CD4-positive, alpha-beta memory T cell (primary cell): Measurements from ENCODE around the gene LILRA2. TPM values are rescaled to one million over a fixed set of nuclear protein-coding genes. Genes with fewer than 3 reads are reported as not detected.

Experiments
- CTCF ChIA-PET: fragments of 350-600 bp; sonication (Branson Sonifier 250); formaldehyde crosslinking; loops from one replicate; lab custom pipeline; 2021; ENCODE audit warnings: inconsistent platforms; ENCODE audit not compliant: partially characterized antibody; lab: Charles Lee
- POLR2A ChIA-PET: fragments of 350-600 bp; sonication (Branson Sonifier 250); formaldehyde crosslinking; loops from one replicate; lab custom pipeline; 2021; ENCODE audit not compliant: partially characterized antibody; lab: Charles Lee
- DNase-seq, 5 donors: peaks; one replicate each; pipeline versions ENCODE4 v3.0.0 to v3.0.0-alpha.2; 2020 to 2022; ENCODE audit warnings: mixed read lengths in 1 of 5
- H3K27ac ChIP-seq: one replicate; pipeline ENCODE4 v1.7.0; 2013; ENCODE audit warnings: low read depth, low read length
- H3K27me3 ChIP-seq: 2 replicates; pipeline ENCODE4 v1.7.0; 2013; ENCODE audit warnings: mild to moderate bottlenecking, low read length, moderate library complexity; ENCODE audit not compliant: insufficient read depth
- H3K36me3 ChIP-seq: 2 replicates; pipeline ENCODE4 v1.7.0; 2013; ENCODE audit warnings: mild to moderate bottlenecking, low read length, moderate library complexity; ENCODE audit not compliant: insufficient read depth
- H3K4me1 ChIP-seq: 2 replicates; pipeline ENCODE4 v1.7.0; 2013; ENCODE audit warnings: mild to moderate bottlenecking, low read length, moderate library complexity; ENCODE audit not compliant: insufficient read depth
- H3K4me3 ChIP-seq, 2 donors: one replicate each; pipeline ENCODE4 v1.7.0; 2013; ENCODE audit warnings: low read length in 2 of 2, mild to moderate bottlenecking in 1 of 2
- H3K9me3 ChIP-seq, 2 donors: one replicate each; pipeline ENCODE4 v1.7.0; 2013; ENCODE audit warnings: low read length in 2 of 2, control low read depth in 1 of 2; ENCODE audit not compliant: control insufficient read depth in 1 of 2
- H3K27ac Mint-ChIP-seq, 7 donors: one replicate each; pipeline ENCODE4 v1.8.0; 2020 to 2021; ENCODE audit warnings: mixed read lengths in 7 of 7, mild to moderate bottlenecking in 6 of 7, inconsistent platforms in 3 of 7, moderate library complexity in 3 of 7
- H3K27me3 Mint-ChIP-seq, 2 donors: one replicate each; pipeline ENCODE4 v1.8.0; 2020 to 2021; ENCODE audit warnings: mixed read lengths in 2 of 2
- H3K36me3 Mint-ChIP-seq, 2 donors: one replicate each; pipeline ENCODE4 v1.8.0; 2020 to 2021; ENCODE audit warnings: mixed read lengths in 2 of 2, inconsistent platforms in 1 of 2, mild to moderate bottlenecking in 1 of 2
- H3K4me1 Mint-ChIP-seq, 4 donors: one replicate each; pipeline ENCODE4 v1.8.0; 2020 to 2021; ENCODE audit warnings: mixed read lengths in 4 of 4, mild to moderate bottlenecking in 1 of 4
- H3K4me3 Mint-ChIP-seq, 8 donors: one replicate each; pipeline ENCODE4 v1.8.0; 2020 to 2021; ENCODE audit warnings: mixed read lengths in 8 of 8, mild to moderate bottlenecking in 7 of 8, moderate library complexity in 6 of 8, inconsistent platforms in 3 of 8
- H3K9me3 Mint-ChIP-seq, 8 donors: one replicate each; pipeline ENCODE4 v1.8.0; 2020 to 2021; ENCODE audit warnings: mixed read lengths in 8 of 8, mild to moderate bottlenecking in 5 of 8, inconsistent platforms in 3 of 8, moderate library complexity in 1 of 8
- intact Hi-C: fragments of 100-400 bp; cut with micrococcal nuclease; formaldehyde crosslinking; loops from one replicate; pipeline ENCODE4 v1.15.1; 2023
- polyA plus RNA-seq, 2 donors: library from polyadenylated mRNA; unstranded; fragments of 300-500 nt; fragmentation: Illumina TruSeq; gene quantifications; one replicate each; pipeline ENCODE4 v1.2.3, GENCODE V29; 2021
- total RNA-seq, 2 experiments: library from RNA; stranded (reverse); gene quantifications; one replicate each; pipeline ENCODE4 v1.2.3, GENCODE V29; 2021

The LILRA2 gene
- total and polyA plus RNA-seq, 4 experiments from 2014 or later: 0.35 to 0.47 TPM; not detected in 2

- Mint-ChIP-seq H3K9me3 (peaks cover 0 to 6% (median 0%) of the 10 kb centered on the region in 8 donors), H3K27me3 (peaks cover 23 to 36% of the 10 kb centered on the region in 2 donors), H3K4me1 (peaks cover 0 to 2% (median 0%) of the 10 kb centered on the region in 4 donors), H3K4me3 (no peak overlapping the region), H3K36me3 (no peaks in the 10 kb centered on the region), H3K27ac (no peak overlapping the region)
- no peaks in the 10 kb centered on the region for H3K9me3 ChIP-seq
- H3K4me1 ChIP-seq: no peaks in the 10 kb centered on the region
- ChIA-PET CTCF (no interaction called here), POLR2A (no interaction called here)
- DNase-seq: no peak
- H3K36me3 ChIP-seq: no peaks in the 10 kb centered on the region
- H3K27me3 ChIP-seq: peaks cover 3% of the 10 kb centered on the region
- intact Hi-C loops: no loop called here
- no peak overlapping the region for H3K27ac ChIP-seq
- H3K4me3 ChIP-seq: no peak overlapping the region
These were observed 38.0 kb upstream of the LILRA2 start for GRCh38 chr19:54535601-54536000.

GRCh38 chr19:54536956-54537355 is 36.6 kb upstream of the LILRA2 start:
- Mint-ChIP-seq H3K4me1 (peaks cover 0 to 2% (median 0%) of the 10 kb centered on the region in 4 donors), H3K4me3 (peak overlapping the region in 1 of 8 donors; percentile 54), H3K9me3 (peaks cover 0 to 8% (median 0%) of the 10 kb centered on the region in 8 donors), H3K27me3 (peaks cover 20 to 36% of the 10 kb centered on the region in 2 donors), H3K27ac (no peak overlapping the region), H3K36me3 (no peaks in the 10 kb centered on the region)
- no peaks in the 10 kb centered on the region for H3K9me3 ChIP-seq
- H3K4me3 ChIP-seq: no peak overlapping the region
- ChIA-PET POLR2A (no interaction called here), CTCF (no interaction called here)
- no peaks in the 10 kb centered on the region for H3K4me1 ChIP-seq
- peaks cover 3% of the 10 kb centered on the region for H3K27me3 ChIP-seq
- H3K27ac ChIP-seq: no peak overlapping the region
- no peaks in the 10 kb centered on the region for H3K36me3 ChIP-seq
- intact Hi-C loops: no loop called here
- no peak for DNase-seq

- DNase-seq: no peak
- Mint-ChIP-seq H3K9me3 (peaks cover 0 to 9% (median under 1%) of the 10 kb centered on the region in 8 donors), H3K36me3 (no peaks in the 10 kb centered on the region), H3K4me1 (no peaks in the 10 kb centered on the region), H3K4me3 (no peak overlapping the region), H3K27ac (no peak overlapping the region), H3K27me3 (peaks cover 4 to 22% of the 10 kb centered on the region in 2 donors)
- Histone ChIP-seq H3K4me1 (no peaks in the 10 kb centered on the region), H3K9me3 (no peaks in the 10 kb centered on the region), H3K27ac (no peak overlapping the region), H3K27me3 (no peaks in the 10 kb centered on the region), H3K36me3 (no peaks in the 10 kb centered on the region), H3K4me3 (no peak overlapping the region)
- intact Hi-C loops: no loop called here
- ChIA-PET CTCF (no interaction called here), POLR2A (no interaction called here)
These were observed 31.9 kb upstream of the LILRA2 start for GRCh38 chr19:54541712-54542111.

- no peak overlapping the region for H3K27ac ChIP-seq
- ChIA-PET CTCF (no interaction called here), POLR2A (no interaction called here)
- no peaks in the 10 kb centered on the region for H3K9me3 ChIP-seq
- H3K4me1 ChIP-seq: peaks cover 5% of the 10 kb centered on the region
- Mint-ChIP-seq H3K27ac (no peak overlapping the region), H3K4me3 (no peak overlapping the region), H3K36me3 (no peaks in the 10 kb centered on the region), H3K9me3 (peaks cover 0 to 10% (median 0%) of the 10 kb centered on the region in 8 donors), H3K27me3 (peaks cover 12 to 15% of the 10 kb centered on the region in 2 donors), H3K4me1 (peaks cover 0 to 7% (median 5%) of the 10 kb centered on the region in 4 donors)
- H3K4me3 ChIP-seq: no peak overlapping the region
- no peak for DNase-seq
- H3K36me3 ChIP-seq: no peaks in the 10 kb centered on the region
- H3K27me3 ChIP-seq: no peaks in the 10 kb centered on the region
- intact Hi-C loops: no loop called here
These were observed 24.8 kb upstream of the LILRA2 start for GRCh38 chr19:54548806-54549205.

- Mint-ChIP-seq H3K36me3 (no peaks in the 10 kb centered on the region), H3K9me3 (peaks cover 0 to 8% (median 0%) of the 10 kb centered on the region in 8 donors), H3K27ac (no peak overlapping the region), H3K4me3 (no peak overlapping the region), H3K4me1 (peaks cover 0 to 7% (median 5%) of the 10 kb centered on the region in 4 donors), H3K27me3 (peaks cover 13% of the 10 kb centered on the region in 2 donors)
- Histone ChIP-seq H3K9me3 (no peaks in the 10 kb centered on the region), H3K27me3 (no peaks in the 10 kb centered on the region), H3K4me3 (no peak overlapping the region), H3K4me1 (peaks cover 5% of the 10 kb centered on the region), H3K27ac (no peak overlapping the region), H3K36me3 (no peaks in the 10 kb centered on the region)
- DNase-seq: no peak
- ChIA-PET CTCF (no interaction called here), POLR2A (no interaction called here)
- intact Hi-C loops: no loop called here
These were observed 24.4 kb upstream of the LILRA2 start for GRCh38 chr19:54549224-54549623.

- Histone ChIP-seq H3K27ac (no peak overlapping the region), H3K27me3 (no peaks in the 10 kb centered on the region), H3K36me3 (no peaks in the 10 kb centered on the region), H3K9me3 (no peaks in the 10 kb centered on the region), H3K4me3 (no peak overlapping the region), H3K4me1 (peaks cover 5% of the 10 kb centered on the region)
- ChIA-PET CTCF (no interaction called here), POLR2A (no interaction called here)
- Mint-ChIP-seq H3K27ac (no peak overlapping the region), H3K27me3 (peaks cover 15 to 16% of the 10 kb centered on the region in 2 donors), H3K4me1 (peaks cover 0 to 7% (median 5%) of the 10 kb centered on the region in 4 donors), H3K9me3 (peaks cover 0 to 5% (median 0%) of the 10 kb centered on the region in 8 donors), H3K36me3 (no peaks in the 10 kb centered on the region), H3K4me3 (no peak overlapping the region)
- DNase-seq: peak in 4 of 5 donors; percentile 1 to 19 (median 8)
- intact Hi-C loops: no loop called here
These were observed 22.3 kb upstream of the LILRA2 start for GRCh38 chr19:54551293-54551692.

- DNase-seq: no peak
- Histone ChIP-seq H3K4me1 (peaks cover 5% of the 10 kb centered on the region), H3K9me3 (no peaks in the 10 kb centered on the region), H3K27me3 (no peaks in the 10 kb centered on the region), H3K27ac (no peak overlapping the region), H3K4me3 (no peak overlapping the region), H3K36me3 (no peaks in the 10 kb centered on the region)
- peaks cover 0 to 5% (median 0%) of the 10 kb centered on the region in 8 donors for H3K9me3 Mint-ChIP-seq
- peaks cover 0 to 7% (median 5%) of the 10 kb centered on the region in 4 donors for H3K4me1 Mint-ChIP-seq
- ChIA-PET POLR2A (no interaction called here), CTCF (no interaction called here)
- intact Hi-C loops: no loop called here
- no peak overlapping the region for H3K4me3 Mint-ChIP-seq
- H3K27me3 Mint-ChIP-seq: peaks cover 15 to 16% of the 10 kb centered on the region in 2 donors
- H3K27ac Mint-ChIP-seq: no peak overlapping the region
- H3K36me3 Mint-ChIP-seq: no peaks in the 10 kb centered on the region
These were observed 21.4 kb upstream of the LILRA2 start for GRCh38 chr19:54551950-54552912.
